Urinary bladder (tissue), 4 donors: ENCODE measurements around the gene DES. TPM values are rescaled to one million over a fixed set of nuclear protein-coding genes. Genes with fewer than 3 reads are reported as not detected.

Experiments used
- DNase-seq: peaks from one replicate; pipeline ENCODE4 v3.0.0-alpha.2; 2015; ENCODE audit errors: extremely low spot score
- H3K27ac ChIP-seq: one replicate; pipeline ENCODE4 v1.5.1; 2013; ENCODE audit warnings: low read depth, mild to moderate bottlenecking, moderate library complexity
- H3K36me3 ChIP-seq: one replicate; pipeline ENCODE4 v1.6.1; 2013; ENCODE audit warnings: mild to moderate bottlenecking, moderate library complexity; ENCODE audit not compliant: insufficient read depth
- H3K4me1 ChIP-seq: one replicate; pipeline ENCODE4 v1.6.1; 2013; ENCODE audit warnings: mild to moderate bottlenecking, moderate library complexity; ENCODE audit not compliant: insufficient read depth
- H3K4me3 ChIP-seq: one replicate; pipeline ENCODE4 v1.5.1; 2013; ENCODE audit warnings: low read depth, low read length
- whole genome bisulfite sequencing: extraction: QIAGEN DNeasy Blood & Tissue Kit; methylation state at CpG from one replicate; pipeline ENCODE4 v1.1.7; 2013; 5-methylcytosine and 5-hydroxymethylcytosine counted together
- polyA plus RNA-seq: library from polyadenylated mRNA; stranded (reverse); fragments of 200-250 nt; gene quantifications from one replicate; pipeline ENCODE4 v1.2.3, GENCODE V29; 2013
- total RNA-seq: library from RNA; depleted of rRNA; stranded (reverse); fragments of >200 nt; gene quantifications from one replicate; pipeline ENCODE4 v1.2.3, GENCODE V29; 2014
- donor health status: healthy with polysubstance abuse.
- donor health status: healthy.

DES gene
- total and polyA plus RNA-seq, 2 donors: 1,909 to 8,236 TPM

GRCh38 chr2:219475697-219476651 is 57.8 kb downstream of the DES start:
- no peak overlapping the region for H3K4me3 ChIP-seq
- 33% methylated on average over 14 of the region's 14 CpGs for WGBS
- no peaks in the 10 kb centered on the region for H3K4me1 ChIP-seq
- H3K36me3 ChIP-seq: no peaks in the 10 kb centered on the region
- no peak for DNase-seq
- no peak overlapping the region for H3K27ac ChIP-seq

Other genes with a start within 250 kb of the DES start
- gene SLC23A3, start 248.3 kb upstream of the DES start, total RNA-seq: 2.2 TPM
- gene SLC23A3, start 248.3 kb upstream of the DES start, polyA plus RNA-seq: 0.79 TPM
- gene CNPPD1, start 241.5 kb upstream of the DES start, total RNA-seq: 23.0 TPM
- gene CNPPD1, start 241.5 kb upstream of the DES start, polyA plus RNA-seq: 77.7 TPM
- gene RETREG2, start 240.1 kb upstream of the DES start, total RNA-seq: 34.7 TPM
- gene RETREG2, start 240.1 kb upstream of the DES start, polyA plus RNA-seq: 65.4 TPM
- gene ZFAND2B, start 211.6 kb upstream of the DES start, total RNA-seq: 15.3 TPM
- 38.2 TPM for gene ZFAND2B, start 211.6 kb upstream of the DES start, polyA plus RNA-seq
- 25.7 TPM for gene ABCB6, start 199.4 kb upstream of the DES start, total RNA-seq
- 54.8 TPM for gene ABCB6, start 199.4 kb upstream of the DES start, polyA plus RNA-seq
- gene ATG9A, start 188.7 kb upstream of the DES start, total RNA-seq: 20.7 TPM
- gene ATG9A, start 188.7 kb upstream of the DES start, polyA plus RNA-seq: 54.6 TPM
- gene ANKZF1, start 188.6 kb upstream of the DES start, total RNA-seq: 30.6 TPM
- gene ANKZF1, start 188.6 kb upstream of the DES start, polyA plus RNA-seq: 22.3 TPM
- 12.0 TPM for gene GLB1L, start 172.9 kb upstream of the DES start, total RNA-seq
- gene GLB1L, start 172.9 kb upstream of the DES start, polyA plus RNA-seq: 6.5 TPM
- gene STK16, start 172.9 kb upstream of the DES start, total RNA-seq: 11.2 TPM
- gene STK16, start 172.9 kb upstream of the DES start, polyA plus RNA-seq: 36.3 TPM
- gene TUBA4B, start 165.1 kb upstream of the DES start, total RNA-seq: not detected
- gene TUBA4B, start 165.1 kb upstream of the DES start, polyA plus RNA-seq: not detected
- 4.8 TPM for gene TUBA4A, start 164.5 kb upstream of the DES start, total RNA-seq
- gene TUBA4A, start 164.5 kb upstream of the DES start, polyA plus RNA-seq: 41.9 TPM
- gene DNAJB2, start 139.0 kb upstream of the DES start, total RNA-seq: 38.7 TPM
- 76.9 TPM for gene DNAJB2, start 139.0 kb upstream of the DES start, polyA plus RNA-seq
- gene PTPRN, start 109.0 kb upstream of the DES start, total RNA-seq: 1.0 TPM
- 2.1 TPM for gene PTPRN, start 109.0 kb upstream of the DES start, polyA plus RNA-seq
- gene RESP18, start 85.6 kb upstream of the DES start, total RNA-seq: not detected
- gene RESP18, start 85.6 kb upstream of the DES start, polyA plus RNA-seq: not detected
- gene DNPEP, start 30.5 kb upstream of the DES start, total RNA-seq: 36.9 TPM
- 96.8 TPM for gene DNPEP, start 30.5 kb upstream of the DES start, polyA plus RNA-seq
- 31.2 TPM for gene SPEG, start 16.5 kb downstream of the DES start, total RNA-seq
- gene SPEG, start 16.5 kb downstream of the DES start, polyA plus RNA-seq: 226 TPM
- gene GMPPA, start 80.5 kb downstream of the DES start, total RNA-seq: 34.3 TPM
- 32.1 TPM for gene GMPPA, start 80.5 kb downstream of the DES start, polyA plus RNA-seq
- 0.32 TPM for gene ASIC4, start 96.1 kb downstream of the DES start, total RNA-seq
- 0.18 TPM for gene ASIC4, start 96.1 kb downstream of the DES start, polyA plus RNA-seq
- 56.9 TPM for gene CHPF, start 125.4 kb downstream of the DES start, total RNA-seq
- gene CHPF, start 125.4 kb downstream of the DES start, polyA plus RNA-seq: 48.6 TPM
- 2.0 TPM for gene TMEM198, start 125.7 kb downstream of the DES start, total RNA-seq
- gene TMEM198, start 125.7 kb downstream of the DES start, polyA plus RNA-seq: 6.0 TPM
- 43.5 TPM for gene OBSL1, start 153.2 kb downstream of the DES start, total RNA-seq
- gene OBSL1, start 153.2 kb downstream of the DES start, polyA plus RNA-seq: 67.9 TPM
- not detected for gene INHA, start 153.9 kb downstream of the DES start, total RNA-seq
- 0.49 TPM for gene INHA, start 153.9 kb downstream of the DES start, polyA plus RNA-seq
- gene STK11IP, start 179.5 kb downstream of the DES start, total RNA-seq: 19.8 TPM
- gene STK11IP, start 179.5 kb downstream of the DES start, polyA plus RNA-seq: 19.7 TPM
- 1.3 TPM for gene SLC4A3, start 209.3 kb downstream of the DES start, total RNA-seq
- 2.6 TPM for gene SLC4A3, start 209.3 kb downstream of the DES start, polyA plus RNA-seq